ENCODE measurements around the gene NCBP2. TPM values are rescaled to one million over a fixed set of nuclear protein-coding genes. Genes with fewer than 3 reads are reported as not detected.

The NCBP2 gene
- total RNA-seq, 1 donor from 2014 or later, result 25.8 TPM

- no peak overlapping the region for H3K4me3 ChIP-seq
- no peaks in the 10 kb centered on the region for H3K4me1 ChIP-seq
- no peaks in the 10 kb centered on the region for H3K27me3 ChIP-seq
- DNase-seq (ENCODE audit: extremely low spot score in 2 of 2), result no peak
- no peaks in the 10 kb centered on the region for H3K9me3 ChIP-seq
- H3K27ac ChIP-seq, result no peak overlapping the region
- intact Hi-C loops (cut with DNase I), result no loop called here
- TF ChIP-seq CTCF (IDR thresholded peaks at IDR 0.05) (no peak), POLR2AphosphoS5 (IDR thresholded peaks at IDR 0.05; ENCODE audit: insufficient read depth in 1 of 2, low read depth in 1 of 2) (no peak), POLR2A (IDR thresholded peaks at IDR 0.05) (no peak)
- H3K36me3 ChIP-seq, result peaks cover 0 to 23% of the 10 kb centered on the region in 2 donors
These were observed 23.4 kb downstream of the NCBP2 start for GRCh38 chr3:196918968-196919367.

GRCh38 chr3:196916995-196917394 is 25.3 kb downstream of the NCBP2 start:
- H3K4me1 ChIP-seq, result no peaks in the 10 kb centered on the region
- H3K4me3 ChIP-seq, result no peak overlapping the region
- H3K9me3 ChIP-seq, result no peaks in the 10 kb centered on the region
- intact Hi-C loops (cut with DNase I), result no loop called here
- H3K27ac ChIP-seq, result no peak overlapping the region
- no peaks in the 10 kb centered on the region for H3K27me3 ChIP-seq
- H3K36me3 ChIP-seq, result peaks cover 0 to 23% of the 10 kb centered on the region in 2 donors
- no peak for DNase-seq (ENCODE audit: extremely low spot score in 2 of 2)
- no peak for TF ChIP-seq POLR2AphosphoS5 (IDR thresholded peaks at IDR 0.05; ENCODE audit: insufficient read depth in 1 of 2, low read depth in 1 of 2)
- TF ChIP-seq CTCF (IDR thresholded peaks at IDR 0.05), result no peak
- TF ChIP-seq POLR2A (IDR thresholded peaks at IDR 0.05), result no peak

GRCh38 chr3:196916221-196916620 is 26.1 kb downstream of the NCBP2 start:
- no peaks in the 10 kb centered on the region for H3K27me3 ChIP-seq
- H3K4me1 ChIP-seq, result no peaks in the 10 kb centered on the region
- DNase-seq (ENCODE audit: extremely low spot score in 2 of 2), result no peak
- peaks cover 0 to 23% of the 10 kb centered on the region in 2 donors for H3K36me3 ChIP-seq
- H3K9me3 ChIP-seq, result no peaks in the 10 kb centered on the region
- intact Hi-C loops (cut with DNase I), result no loop called here
- no peak overlapping the region for H3K4me3 ChIP-seq
- H3K27ac ChIP-seq, result no peak overlapping the region
- TF ChIP-seq POLR2A (IDR thresholded peaks at IDR 0.05) (no peak), CTCF (IDR thresholded peaks at IDR 0.05) (no peak), POLR2AphosphoS5 (IDR thresholded peaks at IDR 0.05; ENCODE audit: insufficient read depth in 1 of 2, low read depth in 1 of 2) (no peak)

- Histone ChIP-seq H3K9me3 (no peaks in the 10 kb centered on the region), H3K27me3 (no peaks in the 10 kb centered on the region), H3K4me1 (no peaks in the 10 kb centered on the region), H3K27ac (no peak overlapping the region), H3K36me3 (peaks cover 0 to 23% of the 10 kb centered on the region in 2 donors), H3K4me3 (no peak overlapping the region)
- DNase-seq (ENCODE audit: extremely low spot score in 2 of 2), result no peak
- no peak for TF ChIP-seq POLR2A (IDR thresholded peaks at IDR 0.05)
- TF ChIP-seq CTCF (IDR thresholded peaks at IDR 0.05), result no peak
- no peak for TF ChIP-seq POLR2AphosphoS5 (IDR thresholded peaks at IDR 0.05; ENCODE audit: insufficient read depth in 1 of 2, low read depth in 1 of 2)
- intact Hi-C loops (cut with DNase I), result no loop called here
These were observed 27.0 kb downstream of the NCBP2 start for GRCh38 chr3:196915375-196915774.

- DNase-seq (ENCODE audit: extremely low spot score in 2 of 2), result no peak
- Histone ChIP-seq H3K36me3 (peaks cover 0 to 23% of the 10 kb centered on the region in 2 donors), H3K27ac (no peak overlapping the region), H3K27me3 (no peaks in the 10 kb centered on the region), H3K4me3 (no peak overlapping the region), H3K4me1 (no peaks in the 10 kb centered on the region), H3K9me3 (no peaks in the 10 kb centered on the region)
- intact Hi-C loops (cut with DNase I), result no loop called here
- TF ChIP-seq POLR2A (IDR thresholded peaks at IDR 0.05) (no peak), CTCF (IDR thresholded peaks at IDR 0.05) (no peak), POLR2AphosphoS5 (IDR thresholded peaks at IDR 0.05; ENCODE audit: insufficient read depth in 1 of 2, low read depth in 1 of 2) (no peak)
These were observed 27.5 kb downstream of the NCBP2 start for GRCh38 chr3:196914866-196915265.

Data from vagina (tissue), 2 donors.